K562 (cell line): ENCODE measurements around the gene ABCB6. TPM values are rescaled to one million over a fixed set of nuclear protein-coding genes. Genes with fewer than 3 reads are reported as not detected.
A peak's percentile ranks its signal among the peaks of the same experiment; 100 is the strongest.

ENCODE experiments used
- BRD9 ChIP-seq: fragments of 450-650 bp; IDR thresholded peaks from 2 replicates; pipeline ENCODE4 v1.6.1; 2018; ENCODE audit warnings: low read depth; ENCODE audit not compliant: partially characterized antibody
- GABPA ChIP-seq: fragments of 200-800 bp; sonication (Bioruptor generic); conservative IDR thresholded peaks from 2 replicates; pipeline ENCODE4 v1.6.1; 2016; ENCODE audit warnings: low read depth, missing genetic modification characterization, missing compliant biosample characterization
- GABPB1 ChIP-seq: sonication (generic); formaldehyde crosslinking; IDR thresholded peaks from 2 replicates; pipeline ENCODE4 v1.8.0; 2022; ENCODE audit warnings: mild to moderate bottlenecking, missing genetic modification reagents
- ID3 ChIP-seq, 2 experiments: fragments of 250-450 bp in 1 of 2; fragments of 450-650 bp in 1 of 2; sonication (Bioruptor Pico) in 1 of 2; IDR thresholded peaks; 2 replicates each; pipeline versions ENCODE4 v1.6.1 to v1.8.0; 2016 to 2021; ENCODE audit warnings: mild to moderate bottlenecking in 2 of 2, moderate library complexity in 2 of 2, missing compliant biosample characterization in 1 of 2, missing genetic modification characterization in 1 of 2
- ZBTB8A ChIP-seq: fragments of 450-650 bp; IDR thresholded peaks from 2 replicates; pipeline ENCODE4 v1.6.1; 2018; ENCODE audit warnings: mild to moderate bottlenecking, moderate library complexity; ENCODE audit not compliant: partially characterized antibody
- ZNF175 ChIP-seq: fragments of 200-800 bp; sonication (Bioruptor generic); IDR thresholded peaks from 2 replicates; pipeline ENCODE4 v1.6.1; 2016; ENCODE audit warnings: low read depth, mild to moderate bottlenecking, missing genetic modification characterization, missing compliant biosample characterization
- ZNF318 ChIP-seq, 2 experiments: fragments of 450-650 bp; IDR thresholded peaks; 2 replicates each; pipeline ENCODE4 v1.6.1; 2016; ENCODE audit warnings: mild to moderate bottlenecking in 2 of 2, borderline replicate concordance in 1 of 2, low read depth in 1 of 2, moderate library complexity in 1 of 2
- ZNF584 ChIP-seq: fragments of 200-800 bp; sonication (Bioruptor generic); IDR thresholded peaks from 2 replicates; pipeline ENCODE4 v1.6.1; 2016; ENCODE audit warnings: low read depth, mild to moderate bottlenecking, missing genetic modification characterization, missing compliant biosample characterization
- ZNF639 ChIP-seq, 2 experiments: fragments of 200-800 bp in 1 of 2; sonication (Bioruptor generic) in 1 of 2; sonication (generic) in 1 of 2; formaldehyde crosslinking in 1 of 2; IDR thresholded peaks in 1 of 2; conservative IDR thresholded peaks in 1 of 2; 2 replicates each; pipeline versions ENCODE4 v1.5.0 to v1.6.1; 2016 to 2020; ENCODE audit warnings: missing compliant biosample characterization in 1 of 2, missing genetic modification characterization in 1 of 2, missing genetic modification reagents in 1 of 2
- polyA plus RNA-seq, 8 experiments: library from polyadenylated mRNA; depleted of rRNA in 4 of 8; stranded (reverse) in 5 of 8; unstranded in 3 of 8; fragments of >200 nt; fragmentation: Nextera tagmentation in 2 of 8; fragmentation: Illumina TruSeq in 1 of 8; extraction: Ambion mirVana in 2 of 8; extraction: Trizol in 1 of 8; gene quantifications; 2 replicates each; pipeline versions ENCODE4 v1.2.1 to v1.2.3, GENCODE V29; 2011 to 2014; ENCODE audit warnings: inconsistent platforms in 1 of 8, missing spikeins in 1 of 8
- total RNA-seq, 7 experiments: library from RNA; depleted of rRNA in 6 of 7; stranded (reverse); fragments of >200 nt in 6 of 7; fragmentation: Illumina TruSeq in 2 of 7; extraction: Trizol in 2 of 7; gene quantifications; 2 replicates each; pipeline versions ENCODE4 v1.2.1 to v1.2.3, GENCODE V29; 2011 to 2021; ENCODE audit warnings: low replicate concordance in 1 of 7
- TF ChIP-seq, protein P1 (sequence below): sonication (generic); formaldehyde crosslinking; IDR thresholded peaks from 2 replicates; pipeline ENCODE4 v1.8.0; 2023; ENCODE audit warnings: mild to moderate bottlenecking, missing genetic modification reagents

The ABCB6 gene
- total and polyA plus RNA-seq, 9 of the 15 experiments (the other 6 are each of a cell fraction or from before 2014, with no cell fraction given), result 3.7 to 29.8 (median 16.8) TPM

- no peak for TF ChIP-seq ID3 (CRISPR knock-in tag; IDR thresholded peaks at IDR 0.05)
- no peak for TF ChIP-seq ID3 (tag; IDR thresholded peaks at IDR 0.05)
- TF ChIP-seq ZBTB8A, result no peak
- TF ChIP-seq ZNF584 (CRISPR knock-in tag), result no peak
- peak; percentile 37; the same call in 1 of the 2 replicates for TF ChIP-seq GABPA (tag)
- TF ChIP-seq, protein P1, sequence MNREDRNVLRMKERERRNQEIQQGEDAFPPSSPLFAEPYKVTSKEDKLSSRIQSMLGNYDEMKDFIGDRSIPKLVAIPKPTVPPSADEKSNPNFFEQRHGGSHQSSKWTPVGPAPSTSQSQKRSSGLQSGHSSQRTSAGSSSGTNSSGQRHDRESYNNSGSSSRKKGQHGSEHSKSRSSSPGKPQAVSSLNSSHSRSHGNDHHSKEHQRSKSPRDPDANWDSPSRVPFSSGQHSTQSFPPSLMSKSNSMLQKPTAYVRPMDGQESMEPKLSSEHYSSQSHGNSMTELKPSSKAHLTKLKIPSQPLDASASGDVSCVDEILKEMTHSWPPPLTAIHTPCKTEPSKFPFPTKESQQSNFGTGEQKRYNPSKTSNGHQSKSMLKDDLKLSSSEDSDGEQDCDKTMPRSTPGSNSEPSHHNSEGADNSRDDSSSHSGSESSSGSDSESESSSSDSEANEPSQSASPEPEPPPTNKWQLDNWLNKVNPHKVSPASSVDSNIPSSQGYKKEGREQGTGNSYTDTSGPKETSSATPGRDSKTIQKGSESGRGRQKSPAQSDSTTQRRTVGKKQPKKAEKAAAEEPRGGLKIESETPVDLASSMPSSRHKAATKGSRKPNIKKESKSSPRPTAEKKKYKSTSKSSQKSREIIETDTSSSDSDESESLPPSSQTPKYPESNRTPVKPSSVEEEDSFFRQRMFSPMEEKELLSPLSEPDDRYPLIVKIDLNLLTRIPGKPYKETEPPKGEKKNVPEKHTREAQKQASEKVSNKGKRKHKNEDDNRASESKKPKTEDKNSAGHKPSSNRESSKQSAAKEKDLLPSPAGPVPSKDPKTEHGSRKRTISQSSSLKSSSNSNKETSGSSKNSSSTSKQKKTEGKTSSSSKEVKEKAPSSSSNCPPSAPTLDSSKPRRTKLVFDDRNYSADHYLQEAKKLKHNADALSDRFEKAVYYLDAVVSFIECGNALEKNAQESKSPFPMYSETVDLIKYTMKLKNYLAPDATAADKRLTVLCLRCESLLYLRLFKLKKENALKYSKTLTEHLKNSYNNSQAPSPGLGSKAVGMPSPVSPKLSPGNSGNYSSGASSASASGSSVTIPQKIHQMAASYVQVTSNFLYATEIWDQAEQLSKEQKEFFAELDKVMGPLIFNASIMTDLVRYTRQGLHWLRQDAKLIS (CRISPR knock-in tag), result no peak
- TF ChIP-seq ZNF639 (CRISPR knock-in tag; conservative IDR thresholded peaks at IDR 0.05 in 1 of 2, IDR thresholded peaks at IDR 0.05 in 1 of 2), result peak in 1 of 2 experiments; percentile 23; a peak in 1 of 4 replicates
- TF ChIP-seq GABPB1 (CRISPR knock-in tag), result 0 out of 2 replicates have a peak, but pooled peaks have one; percentile 19
- TF ChIP-seq BRD9, result peak; percentile 36
- TF ChIP-seq ZNF318 (IDR thresholded peaks at IDR 0.05; ENCODE audit: borderline replicate concordance in 1 of 2, low read depth in 1 of 2), result 0 out of 4 replicates have a peak, but pooled peaks of 1 of the 2 experiments have one; percentile 33
- no peak for TF ChIP-seq ZNF175 (CRISPR knock-in tag)
Observed at GRCh38 chr2:219230059-219230540, 11.3 kb upstream of the ABCB6 start (continued).
